Measurements from ENCODE around the gene FBXO42.

Gene FBXO42

DNA sequence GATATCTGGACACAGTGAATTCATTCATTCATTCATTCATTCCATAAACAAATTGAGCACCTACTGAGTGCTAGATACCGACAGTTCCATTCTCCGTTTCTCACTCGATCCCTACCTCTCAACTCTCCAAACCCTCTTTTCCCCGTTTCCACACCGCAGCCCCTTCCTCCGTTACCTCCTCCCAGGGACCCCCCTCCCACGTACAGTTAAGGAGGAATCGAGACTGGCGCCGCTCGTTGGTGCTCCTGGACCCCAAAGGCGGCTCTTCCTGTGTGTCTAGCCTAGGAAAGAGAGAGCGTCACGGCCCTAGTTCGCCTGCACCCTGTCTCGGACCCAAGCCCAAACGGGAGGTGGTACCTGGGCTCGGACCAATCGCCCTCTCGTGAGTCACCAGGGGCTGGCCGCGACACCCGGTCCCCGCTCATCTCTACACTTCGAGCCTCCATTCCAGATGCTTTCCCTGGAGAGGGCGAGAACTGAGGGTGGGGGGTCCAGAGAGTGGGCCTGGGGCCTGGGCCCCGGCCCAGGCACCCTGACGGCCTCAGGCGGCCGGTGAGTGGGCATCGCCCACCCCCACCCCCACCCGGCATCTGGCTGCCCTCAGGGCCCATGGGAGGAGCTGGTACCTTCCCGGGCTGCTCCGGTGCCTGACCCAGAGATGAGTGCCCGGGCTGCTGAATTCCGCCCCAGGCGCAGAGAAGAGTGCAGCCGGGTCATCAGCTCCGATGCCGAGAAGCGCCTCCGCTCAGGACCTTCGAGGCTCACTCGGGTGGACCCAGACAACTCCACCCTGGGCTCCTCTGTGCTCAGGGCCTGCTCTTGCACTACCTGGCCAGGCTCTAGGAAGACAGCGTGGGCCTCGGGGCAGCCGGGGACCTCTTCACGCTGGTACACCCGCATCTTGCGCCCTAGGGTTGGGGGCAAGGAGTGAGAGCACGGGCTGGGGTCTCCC lies 144.7 kb downstream of the FBXO42 start:
- no peaks in the 10 kb centered on the region for H3K27me3 ChIP-seq (ENCODE audit: insufficient read depth, low read length)
- peak overlapping the region; percentile 78 for H3K4me3 ChIP-seq (ENCODE audit: low read depth, low read length)
- no peaks in the 10 kb centered on the region for H3K79me2 ChIP-seq (ENCODE audit: control insufficient read depth, insufficient read depth, low read length, unreplicated experiment)
- H3K27ac ChIP-seq (ENCODE audit: low read depth, low read length): peak overlapping the region; percentile 85
- H3K4me1 ChIP-seq (ENCODE audit: control insufficient read depth, insufficient read depth, low read length, unreplicated experiment): peaks cover 8% of the 10 kb centered on the region
- no peaks in the 10 kb centered on the region for H3K36me3 ChIP-seq (ENCODE audit: insufficient read depth, low read length)
- H2AFZ ChIP-seq (ENCODE audit: low read length, unreplicated experiment): peak overlapping the region; percentile 65

DNA sequence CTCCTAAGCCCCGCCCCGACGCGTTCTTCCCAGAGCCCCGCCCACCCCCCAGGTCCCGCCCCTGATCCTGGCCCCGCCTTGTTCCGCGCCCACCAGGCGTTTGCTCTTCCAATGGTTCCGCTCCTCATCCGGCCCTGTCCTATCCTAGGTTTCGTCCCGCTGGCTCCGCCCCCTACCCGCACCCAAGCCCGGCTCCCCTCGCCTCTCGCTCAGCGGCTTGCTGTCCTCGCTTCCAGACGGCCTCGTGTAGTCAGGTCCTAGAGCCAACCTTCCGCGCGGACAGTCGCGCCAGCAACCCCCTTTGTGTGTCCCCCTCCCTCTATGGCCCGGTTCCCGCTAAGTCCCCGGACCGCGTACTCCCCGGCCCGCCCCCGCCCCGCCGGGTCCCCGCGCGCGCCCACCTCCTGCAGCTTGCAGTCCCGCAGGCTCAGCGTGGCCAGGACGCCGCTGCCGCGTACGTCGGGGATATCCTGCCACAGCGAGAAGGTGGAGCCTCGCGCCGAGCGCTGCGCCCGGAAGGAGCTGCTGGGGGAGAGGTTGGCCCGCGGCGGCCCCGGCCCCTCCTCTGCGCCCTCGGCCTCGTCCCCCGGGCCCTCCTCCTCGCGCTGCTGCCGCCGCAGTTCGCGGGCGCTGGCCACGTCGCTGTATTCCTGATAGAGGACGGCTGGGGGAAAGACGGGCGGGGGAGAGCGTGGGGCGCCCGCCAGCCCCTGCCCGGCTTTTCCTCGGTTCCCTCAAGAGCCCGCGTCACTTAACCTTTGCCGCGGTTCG lies 145.5 kb downstream of the FBXO42 start:
- no peaks in the 10 kb centered on the region for H3K36me3 ChIP-seq (ENCODE audit: insufficient read depth, low read length)
- peak overlapping the region; percentile 65 for H2AFZ ChIP-seq (ENCODE audit: low read length, unreplicated experiment)
- peaks cover 8% of the 10 kb centered on the region for H3K4me1 ChIP-seq (ENCODE audit: control insufficient read depth, insufficient read depth, low read length, unreplicated experiment)
- no peaks in the 10 kb centered on the region for H3K27me3 ChIP-seq (ENCODE audit: insufficient read depth, low read length)
- H3K79me2 ChIP-seq (ENCODE audit: control insufficient read depth, insufficient read depth, low read length, unreplicated experiment): no peaks in the 10 kb centered on the region
- peak overlapping the region; percentile 85 for H3K27ac ChIP-seq (ENCODE audit: low read depth, low read length)
- peak overlapping the region; percentile 78 for H3K4me3 ChIP-seq (ENCODE audit: low read depth, low read length)

DNA sequence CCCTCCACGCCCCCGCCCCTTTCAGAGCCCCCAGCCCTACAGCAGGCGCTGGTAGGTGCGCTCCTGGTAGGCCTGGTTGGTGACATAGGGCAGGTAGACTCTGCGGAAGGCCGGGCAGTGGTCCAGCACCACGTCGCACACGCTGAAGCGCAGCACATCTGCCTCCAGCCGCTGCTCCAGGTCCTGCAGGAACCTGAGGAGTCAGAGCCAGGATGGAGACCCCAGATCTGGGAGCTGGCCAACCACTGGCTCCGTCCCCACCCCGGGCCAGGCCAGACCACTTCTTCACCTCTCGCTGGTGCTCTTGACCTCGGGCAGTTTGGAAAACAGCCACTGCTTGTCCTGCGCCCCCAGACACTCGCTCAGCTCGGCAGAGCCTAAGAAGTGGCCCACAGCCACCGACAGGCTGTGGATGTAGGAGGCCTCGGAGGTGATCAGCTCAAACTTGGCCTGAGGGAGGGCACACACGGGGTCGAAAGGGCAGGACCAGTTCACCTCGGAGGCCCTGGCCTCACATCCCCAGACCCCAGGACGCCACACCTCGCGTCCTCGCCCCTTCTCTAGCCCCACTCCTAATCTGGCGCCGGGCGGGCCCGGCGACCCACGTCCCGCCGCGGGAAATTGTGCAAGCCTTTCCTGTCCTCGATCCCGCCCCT lies 146.3 kb downstream of the FBXO42 start:
- Histone ChIP-seq H3K4me3 (ENCODE audit: low read depth, low read length) (peak overlapping the region; percentile 83), H3K36me3 (ENCODE audit: insufficient read depth, low read length) (no peaks in the 10 kb centered on the region), H3K27ac (ENCODE audit: low read depth, low read length) (no peak overlapping the region), H3K4me1 (ENCODE audit: control insufficient read depth, insufficient read depth, low read length, unreplicated experiment) (peaks cover 8% of the 10 kb centered on the region), H2AFZ (ENCODE audit: low read length, unreplicated experiment) (peak overlapping the region; percentile 97), H3K27me3 (ENCODE audit: insufficient read depth, low read length) (no peaks in the 10 kb centered on the region), H3K79me2 (ENCODE audit: control insufficient read depth, insufficient read depth, low read length, unreplicated experiment) (no peaks in the 10 kb centered on the region)

DNA sequence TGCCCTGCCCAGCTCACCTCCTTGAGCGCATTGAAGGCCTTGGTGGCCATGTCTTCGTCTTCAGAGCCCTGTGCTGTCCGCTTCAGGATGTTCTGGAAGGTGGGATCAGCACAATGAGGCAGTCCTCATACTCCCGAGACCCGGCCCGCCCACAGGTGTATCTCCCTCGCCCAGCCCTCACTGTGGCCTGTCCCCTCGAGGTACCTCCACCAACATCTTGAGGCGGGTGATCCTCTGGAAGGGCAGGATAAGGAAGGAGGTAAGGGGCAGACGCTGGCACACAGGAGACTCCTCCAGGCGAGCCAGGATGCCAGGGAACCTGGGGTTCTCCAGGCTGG lies 147.0 kb downstream of the FBXO42 start:
- Histone ChIP-seq H3K36me3 (ENCODE audit: insufficient read depth, low read length) (no peaks in the 10 kb centered on the region), H3K4me3 (ENCODE audit: low read depth, low read length) (no peak overlapping the region; the same call in 1 of the 2 replicates), H3K27me3 (ENCODE audit: insufficient read depth, low read length) (no peaks in the 10 kb centered on the region), H2AFZ (ENCODE audit: low read length, unreplicated experiment) (no peak overlapping the region), H3K27ac (ENCODE audit: low read depth, low read length) (no peak overlapping the region), H3K79me2 (ENCODE audit: control insufficient read depth, insufficient read depth, low read length, unreplicated experiment) (no peaks in the 10 kb centered on the region), H3K4me1 (ENCODE audit: control insufficient read depth, insufficient read depth, low read length, unreplicated experiment) (peaks cover 8% of the 10 kb centered on the region)

DNA sequence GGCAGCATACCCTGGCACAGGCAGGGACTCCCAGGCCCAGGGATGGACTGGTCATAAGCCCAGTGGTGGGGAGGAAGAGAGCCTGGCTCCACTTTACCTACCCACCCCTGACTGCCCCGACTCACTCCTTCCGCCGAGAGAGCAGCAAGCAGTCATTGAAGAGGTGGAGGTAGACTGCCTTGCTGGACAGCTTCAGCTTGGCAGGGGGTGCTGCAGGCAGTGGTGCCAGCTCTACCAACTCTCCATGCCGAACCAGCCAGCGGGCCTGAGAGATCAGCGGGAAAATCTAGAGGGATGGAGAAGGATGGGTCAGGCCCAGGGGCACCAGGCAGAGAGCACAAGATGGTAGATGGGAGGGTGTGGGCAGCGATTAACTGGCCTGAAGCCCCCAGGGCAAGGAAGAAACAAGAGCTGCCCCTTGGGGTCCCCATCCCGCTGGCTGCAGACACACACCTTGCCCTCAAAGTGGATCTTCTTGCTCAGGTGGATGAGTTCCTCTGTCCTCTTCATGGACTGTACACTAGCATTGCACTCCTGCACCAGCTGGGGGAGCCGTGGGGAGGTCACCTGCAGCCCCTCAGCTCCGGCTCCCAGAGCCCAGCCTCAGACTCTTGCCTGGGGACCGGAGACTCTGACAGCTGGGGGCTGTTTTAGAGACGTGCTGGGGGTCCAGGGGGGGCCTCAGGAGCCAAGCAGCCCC lies 147.5 kb downstream of the FBXO42 start:
- Histone ChIP-seq H3K79me2 (ENCODE audit: control insufficient read depth, insufficient read depth, low read length, unreplicated experiment) (no peaks in the 10 kb centered on the region), H3K27me3 (ENCODE audit: insufficient read depth, low read length) (no peaks in the 10 kb centered on the region), H2AFZ (ENCODE audit: low read length, unreplicated experiment) (no peak overlapping the region), H3K36me3 (ENCODE audit: insufficient read depth, low read length) (no peaks in the 10 kb centered on the region), H3K4me3 (ENCODE audit: low read depth, low read length) (no peak overlapping the region), H3K27ac (ENCODE audit: low read depth, low read length) (no peak overlapping the region), H3K4me1 (ENCODE audit: control insufficient read depth, insufficient read depth, low read length, unreplicated experiment) (peaks cover 8% of the 10 kb centered on the region)

DNA sequence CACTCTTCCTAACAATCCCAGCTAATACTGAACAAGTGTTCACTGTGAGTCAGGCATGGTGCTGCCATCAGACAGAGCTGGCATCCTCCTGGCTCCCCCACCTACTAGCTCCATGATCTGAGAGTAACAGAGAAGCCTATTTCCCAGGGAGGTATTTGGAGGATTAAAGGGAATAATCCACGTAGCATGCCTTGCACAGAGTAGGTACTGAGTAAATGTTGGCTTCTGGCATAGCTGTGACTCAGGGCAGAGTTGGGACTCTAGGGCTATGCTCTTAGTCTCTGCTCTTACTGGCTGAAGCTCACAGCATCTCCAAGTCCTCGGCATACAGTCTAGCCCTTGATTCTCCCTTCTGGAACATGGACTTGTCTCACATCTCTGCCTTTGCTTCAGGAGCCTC lies 148.1 kb downstream of the FBXO42 start:
- H3K27me3 ChIP-seq (ENCODE audit: insufficient read depth, low read length): no peaks in the 10 kb centered on the region
- peaks cover 8% of the 10 kb centered on the region for H3K4me1 ChIP-seq (ENCODE audit: control insufficient read depth, insufficient read depth, low read length, unreplicated experiment)
- H3K27ac ChIP-seq (ENCODE audit: low read depth, low read length): no peak overlapping the region
- H3K4me3 ChIP-seq (ENCODE audit: low read depth, low read length): no peak overlapping the region
- H3K36me3 ChIP-seq (ENCODE audit: insufficient read depth, low read length): no peaks in the 10 kb centered on the region
- no peak overlapping the region for H2AFZ ChIP-seq (ENCODE audit: low read length, unreplicated experiment)
- H3K79me2 ChIP-seq (ENCODE audit: control insufficient read depth, insufficient read depth, low read length, unreplicated experiment): no peaks in the 10 kb centered on the region

DNA sequence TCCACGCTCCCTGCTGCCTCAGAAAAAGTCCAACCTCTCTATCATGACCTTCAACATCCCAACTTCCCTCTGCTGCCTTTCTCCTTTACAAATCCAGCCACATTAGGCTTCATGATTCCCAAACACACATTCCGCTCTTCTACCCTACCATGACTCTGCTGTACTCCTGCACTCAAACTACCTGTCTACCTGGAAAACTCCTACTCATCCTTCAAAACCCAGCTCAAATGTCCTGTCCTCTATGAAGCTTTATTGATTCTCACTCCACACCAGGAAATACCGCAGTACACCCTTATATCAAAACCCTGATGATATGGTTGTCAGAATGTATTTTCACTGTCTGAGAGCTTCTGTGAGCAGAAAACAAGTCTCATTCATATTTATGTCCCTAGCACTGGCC lies 148.7 kb downstream of the FBXO42 start:
- H3K79me2 ChIP-seq (ENCODE audit: control insufficient read depth, insufficient read depth, low read length, unreplicated experiment): no peaks in the 10 kb centered on the region

DNA sequence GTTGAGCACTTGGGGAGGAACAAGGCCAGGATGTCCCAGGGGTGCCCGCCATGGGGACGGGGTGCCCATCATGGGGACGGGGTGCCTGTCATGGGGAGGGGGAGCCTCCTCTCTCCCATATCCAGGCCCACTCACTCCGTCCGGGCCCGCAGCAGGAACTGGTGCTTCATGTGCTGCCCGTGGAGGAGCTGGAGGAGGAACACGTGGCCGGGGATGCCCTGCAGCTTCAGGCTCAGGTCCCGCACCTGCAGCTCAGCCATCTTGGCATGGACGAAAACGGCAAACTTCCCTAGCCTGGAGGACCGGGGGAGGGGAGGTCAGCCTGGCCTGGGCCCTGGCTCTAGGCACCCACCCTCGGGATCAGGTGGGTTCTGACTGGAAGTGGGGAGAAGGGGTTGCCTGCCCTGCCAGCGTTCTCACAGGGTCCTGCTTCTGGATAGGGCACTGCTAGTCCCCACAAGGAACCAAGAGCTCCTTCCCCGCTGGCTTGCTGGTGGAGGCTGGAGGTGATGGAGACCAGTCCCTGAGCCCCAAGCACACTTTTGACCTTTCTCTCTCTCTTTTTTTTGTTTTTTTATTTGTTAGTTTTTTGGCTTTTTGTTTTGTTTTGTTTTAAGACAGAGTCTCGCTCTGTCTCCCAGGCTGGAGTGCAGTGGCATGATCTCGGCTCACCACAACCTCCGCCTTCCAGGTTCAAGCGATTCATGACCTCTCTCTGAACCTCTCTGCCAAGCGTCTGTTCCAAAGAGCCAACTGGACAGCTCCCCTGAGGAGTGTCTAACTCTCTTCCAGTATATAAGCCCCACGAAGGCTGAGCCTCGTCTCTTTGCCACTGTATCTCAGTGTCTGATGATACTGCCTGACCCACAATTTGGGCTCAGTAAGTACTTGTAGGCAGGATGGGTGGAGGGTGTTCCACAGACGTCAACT lies 149.7 kb downstream of the FBXO42 start:
- Histone ChIP-seq H3K27ac (ENCODE audit: low read depth, low read length) (no peak overlapping the region), H3K79me2 (ENCODE audit: control insufficient read depth, insufficient read depth, low read length, unreplicated experiment) (no peaks in the 10 kb centered on the region), H2AFZ (ENCODE audit: low read length, unreplicated experiment) (no peak overlapping the region), H3K27me3 (ENCODE audit: insufficient read depth, low read length) (no peaks in the 10 kb centered on the region), H3K4me3 (ENCODE audit: low read depth, low read length) (no peak overlapping the region), H3K36me3 (ENCODE audit: insufficient read depth, low read length) (no peaks in the 10 kb centered on the region), H3K4me1 (ENCODE audit: control insufficient read depth, insufficient read depth, low read length, unreplicated experiment) (peaks cover 4% of the 10 kb centered on the region)

More for the DNA sequence above, 148.7 kb downstream of the FBXO42 start:
- Histone ChIP-seq H3K4me1 (ENCODE audit: control insufficient read depth, insufficient read depth, low read length, unreplicated experiment) (peaks cover 5% of the 10 kb centered on the region), H3K36me3 (ENCODE audit: insufficient read depth, low read length) (no peaks in the 10 kb centered on the region), H3K27me3 (ENCODE audit: insufficient read depth, low read length) (no peaks in the 10 kb centered on the region), H2AFZ (ENCODE audit: low read length, unreplicated experiment) (no peak overlapping the region), H3K27ac (ENCODE audit: low read depth, low read length) (no peak overlapping the region), H3K4me3 (ENCODE audit: low read depth, low read length) (no peak overlapping the region)

DNA sequence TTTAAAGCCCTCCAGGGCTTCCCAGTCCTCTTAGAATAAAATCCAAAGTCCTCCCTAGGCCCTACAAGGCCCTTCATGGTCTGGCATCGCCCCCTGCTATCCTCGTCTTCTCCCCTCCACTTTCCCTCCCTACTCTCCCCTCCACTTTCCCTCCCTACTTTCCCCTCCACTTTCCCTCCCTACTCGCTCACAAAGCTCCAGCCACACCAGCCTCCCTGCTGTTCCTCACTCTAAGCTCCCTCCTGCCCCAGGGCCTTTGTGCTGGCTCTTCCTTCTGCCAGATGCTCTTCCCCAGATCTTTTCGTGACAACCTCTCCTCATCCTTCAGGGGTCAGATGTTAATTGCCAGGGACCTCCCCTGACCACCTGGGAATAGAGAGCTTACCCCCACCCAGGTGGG lies 152.6 kb downstream of the FBXO42 start:
- H3K4me3 ChIP-seq (ENCODE audit: low read depth, low read length): no peak overlapping the region
- no peaks in the 10 kb centered on the region for H3K27me3 ChIP-seq (ENCODE audit: insufficient read depth, low read length)
- H3K36me3 ChIP-seq (ENCODE audit: insufficient read depth, low read length): no peaks in the 10 kb centered on the region
- H3K4me1 ChIP-seq (ENCODE audit: control insufficient read depth, insufficient read depth, low read length, unreplicated experiment): no peaks in the 10 kb centered on the region
- H2AFZ ChIP-seq (ENCODE audit: low read length, unreplicated experiment): no peak overlapping the region
- no peaks in the 10 kb centered on the region for H3K79me2 ChIP-seq (ENCODE audit: control insufficient read depth, insufficient read depth, low read length, unreplicated experiment)
- H3K27ac ChIP-seq (ENCODE audit: low read depth, low read length): no peak overlapping the region

Data from ACC112 (cell line).